NCI-H1694 (cell line): Measurements from ENCODE around the gene GNAZ.
"Not testable (repeated sequence)": the region's sequence is repeated elsewhere in the genome, so short reads cannot be mapped to it uniquely, and the experiment has no call there.

Experiments used
- DNase-seq: peaks from one replicate; lab custom pipeline; 2025; lab: John Stamatoyannopoulos, UW

The GNAZ gene

GRCh38 chr22:23044570-23044969 lies 25.7 kb upstream of the GNAZ start:
- no peak for DNase-seq

GRCh38 chr22:23045461-23045860 lies 24.9 kb upstream of the GNAZ start:
- DNase-seq, result no peak

- no peak for DNase-seq
Observed at GRCh38 chr22:23047265-23047664, 23.1 kb upstream of the GNAZ start.

GRCh38 chr22:23047742-23048141 lies 22.6 kb upstream of the GNAZ start:
- DNase-seq, result no peak

- not testable (repeated sequence) for DNase-seq
Observed at GRCh38 chr22:23050546-23050945, 19.8 kb upstream of the GNAZ start.

- no peak for DNase-seq
Observed at GRCh38 chr22:23053051-23053707, 17.1 kb upstream of the GNAZ start.

GRCh38 chr22:23053912-23054530 lies 16.3 kb upstream of the GNAZ start:
- no peak for DNase-seq

GRCh38 chr22:23054531-23055257 lies 15.6 kb upstream of the GNAZ start:
- DNase-seq, result no peak

- DNase-seq, result no peak
Observed at GRCh38 chr22:23055449-23056179, 14.7 kb upstream of the GNAZ start.

- DNase-seq, result no peak
Observed at GRCh38 chr22:23057331-23057730, 13.0 kb upstream of the GNAZ start.

GRCh38 chr22:23058063-23058462 lies 12.3 kb upstream of the GNAZ start:
- no peak for DNase-seq

GRCh38 chr22:23058481-23059283 lies 11.6 kb upstream of the GNAZ start:
- DNase-seq, result no peak

- no peak for DNase-seq
Observed at GRCh38 chr22:23059284-23059948, 10.9 kb upstream of the GNAZ start.

- no peak for DNase-seq
Observed at GRCh38 chr22:23060612-23061400, 9.5 kb upstream of the GNAZ start.

GRCh38 chr22:23061471-23062280 lies 8.6 kb upstream of the GNAZ start:
- no peak for DNase-seq

- no peak for DNase-seq
Observed at GRCh38 chr22:23062616-23063538, 7.4 kb upstream of the GNAZ start.

- DNase-seq, result no peak
Observed at GRCh38 chr22:23063539-23064380, 6.6 kb upstream of the GNAZ start.
